HFFc6 (cell line): Measurements from ENCODE around the gene ZNF410. TPM values are rescaled to one million over a fixed set of nuclear protein-coding genes. Genes with fewer than 3 reads are reported as not detected.
A peak's percentile ranks its signal among the peaks of the same experiment; 100 is the strongest.

Experiments
- DNase-seq: peaks from one replicate; pipeline ENCODE4 v3.0.0-alpha.2; 2018
- H3K27ac Mint-ChIP-seq: 2 replicates; pipeline ENCODE4 v1.8.0; 2020; ENCODE audit warnings: mild to moderate bottlenecking, mixed read lengths
- H3K27me3 Mint-ChIP-seq: 2 replicates; pipeline ENCODE4 v1.8.0; 2021; ENCODE audit warnings: mild to moderate bottlenecking, moderate library complexity, mixed read lengths; ENCODE audit not compliant: insufficient read depth
- H3K36me3 Mint-ChIP-seq: 2 replicates; pipeline ENCODE4 v1.8.0; 2021; ENCODE audit warnings: low read depth, mixed read lengths
- H3K4me1 Mint-ChIP-seq: 2 replicates; pipeline ENCODE4 v1.8.0; 2020; ENCODE audit warnings: low read depth, mixed read lengths
- H3K4me3 Mint-ChIP-seq: 2 replicates; pipeline ENCODE4 v1.8.0; 2020; ENCODE audit warnings: mild to moderate bottlenecking, moderate library complexity, mixed read lengths
- H3K9me3 Mint-ChIP-seq: 2 replicates; pipeline ENCODE4 v1.8.0; 2020; ENCODE audit warnings: mild to moderate bottlenecking, mixed read lengths
- CTCF ChIP-seq: fragments of 200-600 bp; sonication (generic); IDR thresholded peaks from 2 replicates; pipeline ENCODE4 v1.5.0; 2021; ENCODE audit warnings: antibody characterized with exemption, mild to moderate bottlenecking
- total RNA-seq, 6 experiments: library from RNA; stranded (reverse); fragmentation: NEBNext Ultra II Directional; extraction: Animal tissue kit (Norgen Biotek cat#: 25700); gene quantifications; 2 replicates in 1 of 6; 3 replicates in 5 of 6; pipeline ENCODE4 v1.2.3, GENCODE V29; 2021

ZNF410 gene
- total RNA-seq, 6 experiments from 2014 or later = 31.5 to 42.5 (median 35.0) TPM

GRCh38 chr14:73846947-73847346, 39.7 kb upstream of the ZNF410 start:
- peaks cover 21% of the 10 kb centered on the region for H3K4me1 Mint-ChIP-seq
- H3K27me3 Mint-ChIP-seq = peaks cover 4% of the 10 kb centered on the region
- no peaks in the 10 kb centered on the region; the same call in 1 of the 2 replicates for H3K36me3 Mint-ChIP-seq
- peaks cover 7% of the 10 kb centered on the region; the same call in 1 of the 2 replicates for H3K9me3 Mint-ChIP-seq
- no peak for DNase-seq
- H3K4me3 Mint-ChIP-seq = no peak overlapping the region
- no peak overlapping the region for H3K27ac Mint-ChIP-seq
- TF ChIP-seq CTCF = no peak

DNA sequence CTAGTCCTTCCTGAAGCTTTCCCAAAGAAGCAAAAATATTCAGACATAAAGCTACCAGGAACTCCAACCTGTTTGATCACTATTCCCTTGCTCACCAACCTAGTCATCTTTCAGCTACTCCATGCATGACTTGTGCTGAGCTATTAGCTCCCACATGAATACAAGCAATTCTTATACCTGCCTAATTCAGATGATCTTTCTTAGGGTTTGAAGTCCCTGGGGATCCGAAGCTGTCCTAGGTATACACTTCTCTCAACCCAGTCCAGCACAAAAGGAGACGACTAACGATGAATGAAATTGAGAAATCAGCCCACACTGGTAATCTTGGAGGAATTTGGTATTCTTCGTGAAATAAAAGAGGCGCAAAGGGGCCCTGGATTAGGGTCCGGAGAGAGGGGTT, 35.7 kb upstream of the ZNF410 start:
- no peak for TF ChIP-seq CTCF
- peaks cover 6% of the 10 kb centered on the region; the same call in 1 of the 2 replicates for H3K36me3 Mint-ChIP-seq
- no peaks in the 10 kb centered on the region; the same call in 1 of the 2 replicates for H3K27me3 Mint-ChIP-seq
- peak overlapping the region; percentile 97 for H3K27ac Mint-ChIP-seq
- peaks cover 31% of the 10 kb centered on the region for H3K4me1 Mint-ChIP-seq
- no peaks in the 10 kb centered on the region for H3K9me3 Mint-ChIP-seq
- peak overlapping the region; percentile 93 for H3K4me3 Mint-ChIP-seq
- DNase-seq = no peak

- peaks cover 31% of the 10 kb centered on the region for H3K4me1 Mint-ChIP-seq
- H3K4me3 Mint-ChIP-seq = peak within 1 kb of the TSS; percentile 93
- peak within 1 kb of the TSS; percentile 97 for H3K27ac Mint-ChIP-seq
Measured at GRCh38 chr14:73851567-73852382, 34.9 kb upstream of the ZNF410 start, which contains the start of gene PTGR2. Gene PTGR2 (plus strand): TSS chr14:73851831. CDS start chr14:73858863, 7,032 bp downstream.

DNA sequence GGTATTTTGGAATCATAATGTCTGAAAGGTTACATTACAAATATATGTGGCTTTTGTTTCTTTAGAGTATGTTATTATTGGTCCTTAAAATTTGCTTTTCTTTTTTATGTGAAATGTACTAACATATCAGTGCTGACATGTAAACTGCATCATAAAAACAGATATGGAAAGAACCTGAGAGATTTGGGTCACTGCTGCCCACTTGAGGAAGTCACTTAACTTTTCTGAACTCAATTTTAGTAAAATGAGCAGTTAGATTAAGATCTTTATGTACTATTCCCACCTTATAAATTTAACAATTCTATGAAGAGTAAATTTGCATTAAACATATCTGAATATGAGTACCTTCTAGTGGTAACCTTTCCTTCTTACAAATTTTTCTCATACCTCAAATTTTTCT, 27.5 kb upstream of the ZNF410 start:
- H3K9me3 Mint-ChIP-seq = no peaks in the 10 kb centered on the region
- no peaks in the 10 kb centered on the region for H3K4me1 Mint-ChIP-seq
- H3K36me3 Mint-ChIP-seq = 0 out of 2 replicates have a peak, but pooled peaks cover 3% of the 10 kb centered on the region
- TF ChIP-seq CTCF = peak; percentile 39; the same call in 1 of the 2 replicates
- no peak overlapping the region for H3K4me3 Mint-ChIP-seq
- no peaks in the 10 kb centered on the region for H3K27me3 Mint-ChIP-seq
- H3K27ac Mint-ChIP-seq = no peak overlapping the region
- DNase-seq = no peak

More at GRCh38 chr14:73851567-73852382, 34.9 kb upstream of the ZNF410 start, which contains the start of gene PTGR2:
- Mint-ChIP-seq H3K27me3 (no peaks in the 10 kb centered on the region; the same call in 1 of the 2 replicates), H3K36me3 (peaks cover 6% of the 10 kb centered on the region; the same call in 1 of the 2 replicates), H3K9me3 (no peaks in the 10 kb centered on the region)
- peak; percentile 95 for DNase-seq
- no peak; the same call in 1 of the 2 replicates for TF ChIP-seq CTCF

- no peak for TF ChIP-seq CTCF
- Mint-ChIP-seq H3K4me3 (no peak overlapping the region), H3K36me3 (0 out of 2 replicates have a peak, but pooled peaks cover 9% of the 10 kb centered on the region)
Measured at GRCh38 chr14:73861073-73861472, 25.6 kb upstream of the ZNF410 start.

More at GRCh38 chr14:73861073-73861472, 25.6 kb upstream of the ZNF410 start:
- DNase-seq = no peak
- no peaks in the 10 kb centered on the region for H3K9me3 Mint-ChIP-seq
- H3K27me3 Mint-ChIP-seq = no peaks in the 10 kb centered on the region
- no peak overlapping the region for H3K27ac Mint-ChIP-seq
- no peaks in the 10 kb centered on the region for H3K4me1 Mint-ChIP-seq
